ENCODE results near the gene SNTG2.

The SNTG2 gene

DNA sequence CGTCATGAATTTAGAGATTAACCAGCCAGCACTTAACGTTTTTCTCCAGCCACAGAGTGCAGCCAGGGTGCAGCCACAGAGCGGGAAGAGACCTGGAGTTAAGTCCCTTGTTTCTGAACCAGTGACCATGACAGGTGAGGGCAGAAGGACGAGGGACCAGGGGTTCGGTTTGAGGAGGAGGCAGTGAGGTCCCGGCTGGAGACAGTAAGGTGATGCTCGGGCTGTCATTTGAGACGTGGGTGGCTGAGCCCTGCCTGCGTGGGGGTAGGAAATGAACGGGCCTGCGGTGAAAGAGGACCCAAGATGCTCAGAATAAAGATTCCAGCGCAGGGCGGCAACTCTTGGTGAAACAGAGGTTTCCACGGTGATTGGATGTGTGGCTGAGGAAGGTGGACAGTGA, 205.9 kb downstream of the SNTG2 start:
- Histone ChIP-seq H3F3A (ENCODE audit: low read depth) (no peaks in the 10 kb centered on the region), H3K4me3 (ENCODE audit: low read length, poor library complexity, severe bottlenecking) (no peak overlapping the region), H3K9ac (ENCODE audit: low read depth, low read length, poor library complexity, severe bottlenecking) (no peak overlapping the region), H3K36me3 (ENCODE audit: insufficient read depth, low read length) (no peaks in the 10 kb centered on the region), H3K4me2 (ENCODE audit: low read depth, low read length, poor library complexity, severe bottlenecking) (no peak overlapping the region), H3K9me3 (ENCODE audit: insufficient read depth, low read depth, low read length) (no peaks in the 10 kb centered on the region), H3K27me3 (ENCODE audit: insufficient read depth, low read length, poor library complexity, severe bottlenecking) (no peaks in the 10 kb centered on the region), H3K4me1 (ENCODE audit: insufficient read depth, low read length, poor library complexity, severe bottlenecking) (no peaks in the 10 kb centered on the region), H4K20me1 (ENCODE audit: insufficient read depth, low read length, poor library complexity, severe bottlenecking) (no peaks in the 10 kb centered on the region), H2AFZ (ENCODE audit: low read length) (no peak overlapping the region), H3K79me2 (ENCODE audit: insufficient read depth, low read length) (no peaks in the 10 kb centered on the region), H3K9me2 (replicated peaks; ENCODE audit: low read depth, low read length) (no peaks in the 10 kb centered on the region)
- TF ChIP-seq, protein P1, sequence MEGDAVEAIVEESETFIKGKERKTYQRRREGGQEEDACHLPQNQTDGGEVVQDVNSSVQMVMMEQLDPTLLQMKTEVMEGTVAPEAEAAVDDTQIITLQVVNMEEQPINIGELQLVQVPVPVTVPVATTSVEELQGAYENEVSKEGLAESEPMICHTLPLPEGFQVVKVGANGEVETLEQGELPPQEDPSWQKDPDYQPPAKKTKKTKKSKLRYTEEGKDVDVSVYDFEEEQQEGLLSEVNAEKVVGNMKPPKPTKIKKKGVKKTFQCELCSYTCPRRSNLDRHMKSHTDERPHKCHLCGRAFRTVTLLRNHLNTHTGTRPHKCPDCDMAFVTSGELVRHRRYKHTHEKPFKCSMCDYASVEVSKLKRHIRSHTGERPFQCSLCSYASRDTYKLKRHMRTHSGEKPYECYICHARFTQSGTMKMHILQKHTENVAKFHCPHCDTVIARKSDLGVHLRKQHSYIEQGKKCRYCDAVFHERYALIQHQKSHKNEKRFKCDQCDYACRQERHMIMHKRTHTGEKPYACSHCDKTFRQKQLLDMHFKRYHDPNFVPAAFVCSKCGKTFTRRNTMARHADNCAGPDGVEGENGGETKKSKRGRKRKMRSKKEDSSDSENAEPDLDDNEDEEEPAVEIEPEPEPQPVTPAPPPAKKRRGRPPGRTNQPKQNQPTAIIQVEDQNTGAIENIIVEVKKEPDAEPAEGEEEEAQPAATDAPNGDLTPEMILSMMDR (conservative IDR thresholded peaks at IDR 0.05; ENCODE audit: low read length), result no peak
- no peak for TF ChIP-seq EZH2phosphoT487 (IDR thresholded peaks at IDR 0.05; ENCODE audit: borderline replicate concordance)

DNA sequence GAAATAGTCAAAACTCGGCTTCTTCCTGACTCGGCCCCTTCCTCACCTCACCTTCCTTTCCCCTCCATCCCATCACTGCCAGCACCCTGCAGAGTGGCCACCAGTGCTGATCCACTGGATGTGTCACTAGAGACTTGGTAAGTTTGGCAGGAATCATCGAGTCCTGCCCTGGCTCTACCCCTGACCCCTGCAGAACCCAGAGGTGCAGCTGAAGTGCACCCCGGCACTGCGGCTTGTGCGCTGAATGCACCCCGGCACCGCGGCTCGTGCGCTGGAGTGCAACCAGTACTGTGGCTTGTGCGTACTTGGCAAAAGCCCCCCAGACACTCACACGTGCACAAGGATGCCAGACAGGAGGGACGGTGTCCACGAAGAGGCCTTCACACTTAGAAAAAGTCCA, 206.5 kb downstream of the SNTG2 start:
- Histone ChIP-seq H3K27me3 (ENCODE audit: insufficient read depth, low read length, poor library complexity, severe bottlenecking) (no peaks in the 10 kb centered on the region), H2AFZ (ENCODE audit: low read length) (no peak overlapping the region), H3F3A (ENCODE audit: low read depth) (no peaks in the 10 kb centered on the region), H3K4me1 (ENCODE audit: insufficient read depth, low read length, poor library complexity, severe bottlenecking) (peaks cover under 1% of the 10 kb centered on the region), H3K79me2 (ENCODE audit: insufficient read depth, low read length) (no peaks in the 10 kb centered on the region), H4K20me1 (ENCODE audit: insufficient read depth, low read length, poor library complexity, severe bottlenecking) (no peaks in the 10 kb centered on the region), H3K4me3 (ENCODE audit: low read length, poor library complexity, severe bottlenecking) (no peak overlapping the region), H3K9ac (ENCODE audit: low read depth, low read length, poor library complexity, severe bottlenecking) (no peak overlapping the region), H3K9me3 (ENCODE audit: insufficient read depth, low read depth, low read length) (no peaks in the 10 kb centered on the region), H3K36me3 (ENCODE audit: insufficient read depth, low read length) (no peaks in the 10 kb centered on the region), H3K4me2 (ENCODE audit: low read depth, low read length, poor library complexity, severe bottlenecking) (no peak overlapping the region), H3K9me2 (replicated peaks; ENCODE audit: low read depth, low read length) (no peaks in the 10 kb centered on the region)
- no peak for TF ChIP-seq EZH2phosphoT487 (IDR thresholded peaks at IDR 0.05; ENCODE audit: borderline replicate concordance)
- TF ChIP-seq, protein P1 (conservative IDR thresholded peaks at IDR 0.05; ENCODE audit: low read length), result no peak

DNA sequence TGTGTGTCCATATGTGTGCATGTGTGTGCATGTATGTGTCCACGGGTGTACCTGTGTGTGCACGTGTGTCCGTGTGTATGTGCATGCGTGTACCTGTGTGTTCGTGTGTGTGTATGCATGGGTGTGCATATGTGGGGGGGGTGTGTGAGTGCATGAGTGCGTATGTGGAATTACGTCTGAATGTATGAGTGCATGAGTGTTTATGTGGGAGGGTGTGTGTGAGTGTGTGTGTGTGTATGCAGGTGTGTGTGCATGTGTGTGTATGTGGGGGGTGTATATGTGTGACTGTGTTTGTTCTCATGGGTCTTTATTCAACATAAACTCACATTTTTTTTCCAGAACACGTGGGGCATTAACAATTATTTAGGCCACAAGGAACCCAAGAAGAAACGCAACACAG, 208.4 kb downstream of the SNTG2 start:
- no peaks in the 10 kb centered on the region for H3K27me3 ChIP-seq (ENCODE audit: insufficient read depth, low read length, poor library complexity, severe bottlenecking)
- no peak for TF ChIP-seq EZH2phosphoT487 (IDR thresholded peaks at IDR 0.05; ENCODE audit: borderline replicate concordance)

DNA sequence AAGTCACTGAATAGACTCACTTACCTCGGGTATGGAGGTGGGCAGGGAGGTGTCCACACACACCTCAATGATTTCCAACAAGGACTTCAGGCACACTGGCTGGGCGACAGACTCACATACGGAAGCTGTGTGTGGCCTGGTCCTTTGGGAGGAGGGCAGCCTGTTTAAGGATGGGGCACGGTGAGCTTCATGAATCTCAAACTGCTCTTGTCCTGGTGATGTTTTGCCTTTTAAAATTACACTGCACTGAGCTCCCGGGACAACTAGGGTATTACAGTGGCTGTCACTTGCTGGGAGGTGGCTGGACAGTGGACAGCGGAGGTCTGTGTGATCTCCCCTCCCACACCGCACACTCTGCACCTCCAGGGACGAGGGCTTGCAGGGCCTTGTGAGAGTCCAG, 211.6 kb downstream of the SNTG2 start:
- peaks cover 7% of the 10 kb centered on the region; the same call in 1 of the 2 replicates for H3F3A ChIP-seq (ENCODE audit: low read depth)
- peak overlapping the region; percentile 48 for H3K9ac ChIP-seq (ENCODE audit: low read depth, low read length, poor library complexity, severe bottlenecking)
- no peak overlapping the region for H3K4me3 ChIP-seq (ENCODE audit: low read length, poor library complexity, severe bottlenecking)
- no peaks in the 10 kb centered on the region for H4K20me1 ChIP-seq (ENCODE audit: insufficient read depth, low read length, poor library complexity, severe bottlenecking)
- H2AFZ ChIP-seq (ENCODE audit: low read length), result peak overlapping the region; percentile 50
- H3K36me3 ChIP-seq (ENCODE audit: insufficient read depth, low read length), result no peaks in the 10 kb centered on the region
- H3K79me2 ChIP-seq (ENCODE audit: insufficient read depth, low read length), result no peaks in the 10 kb centered on the region
- no peaks in the 10 kb centered on the region for H3K9me3 ChIP-seq (ENCODE audit: insufficient read depth, low read depth, low read length)
- H3K27me3 ChIP-seq (ENCODE audit: insufficient read depth, low read length, poor library complexity, severe bottlenecking), result no peaks in the 10 kb centered on the region
- peaks cover 26% of the 10 kb centered on the region for H3K4me1 ChIP-seq (ENCODE audit: insufficient read depth, low read length, poor library complexity, severe bottlenecking)
- TF ChIP-seq EZH2phosphoT487 (IDR thresholded peaks at IDR 0.05; ENCODE audit: borderline replicate concordance), result no peak
- TF ChIP-seq, protein P1 (conservative IDR thresholded peaks at IDR 0.05; ENCODE audit: low read length), result no peak
- no peaks in the 10 kb centered on the region for H3K9me2 ChIP-seq (replicated peaks; ENCODE audit: low read depth, low read length)
- peak overlapping the region; percentile 56 for H3K4me2 ChIP-seq (ENCODE audit: low read depth, low read length, poor library complexity, severe bottlenecking)

More for the DNA sequence above, 208.4 kb downstream of the SNTG2 start:
- Histone ChIP-seq H3K4me1 (ENCODE audit: insufficient read depth, low read length, poor library complexity, severe bottlenecking) (peaks cover 20% of the 10 kb centered on the region), H3K9ac (ENCODE audit: low read depth, low read length, poor library complexity, severe bottlenecking) (no peak overlapping the region), H3F3A (ENCODE audit: low read depth) (peaks cover 7% of the 10 kb centered on the region; the same call in 1 of the 2 replicates), H4K20me1 (ENCODE audit: insufficient read depth, low read length, poor library complexity, severe bottlenecking) (no peaks in the 10 kb centered on the region), H3K79me2 (ENCODE audit: insufficient read depth, low read length) (no peaks in the 10 kb centered on the region), H3K9me3 (ENCODE audit: insufficient read depth, low read depth, low read length) (no peaks in the 10 kb centered on the region), H3K4me2 (ENCODE audit: low read depth, low read length, poor library complexity, severe bottlenecking) (no peak overlapping the region), H2AFZ (ENCODE audit: low read length) (no peak overlapping the region), H3K9me2 (replicated peaks; ENCODE audit: low read depth, low read length) (no peaks in the 10 kb centered on the region), H3K4me3 (ENCODE audit: low read length, poor library complexity, severe bottlenecking) (no peak overlapping the region), H3K36me3 (ENCODE audit: insufficient read depth, low read length) (no peaks in the 10 kb centered on the region)
